ENCODE results near the gene ARHGAP6. TPM values are rescaled to one million over a fixed set of nuclear protein-coding genes. Genes with fewer than 3 reads are reported as not detected.

The ARHGAP6 gene
- total and polyA plus RNA-seq, 7 donors = 1.8 to 20.6 (median 6.4) TPM

GRCh38 chrX:11188664-11189063, 477.1 kb downstream of the ARHGAP6 start:
- Histone ChIP-seq H3K27ac (no peak overlapping the region), H3K27me3 (ENCODE audit: insufficient read depth in 3 of 3, low read length in 2 of 3) (no peaks in the 10 kb centered on the region), H3K36me3 (ENCODE audit: insufficient read depth in 1 of 2, low read depth in 1 of 2) (no peaks in the 10 kb centered on the region), H3K4me3 (no peak overlapping the region), H3K4me1 (no peaks in the 10 kb centered on the region), H3K9me3 (no peaks in the 10 kb centered on the region)
- no peak for TF ChIP-seq CTCF (IDR thresholded peaks at IDR 0.05)
- 77 to 97% (median 93%) methylated on average over 7 of the region's 7 CpGs for WGBS, 3 donors
- no peak for ATAC-seq
- no peak for DNase-seq
- intact Hi-C loops (cut with DNase I) = no loop called here

GRCh38 chrX:11187001-11187400, 478.7 kb downstream of the ARHGAP6 start:
- no peak for ATAC-seq
- no peak for DNase-seq
- Histone ChIP-seq H3K9me3 (no peaks in the 10 kb centered on the region), H3K27me3 (ENCODE audit: insufficient read depth in 3 of 3, low read length in 2 of 3) (no peaks in the 10 kb centered on the region), H3K4me3 (no peak overlapping the region), H3K27ac (no peak overlapping the region), H3K4me1 (no peaks in the 10 kb centered on the region), H3K36me3 (ENCODE audit: insufficient read depth in 1 of 2, low read depth in 1 of 2) (no peaks in the 10 kb centered on the region)
- no peak for TF ChIP-seq CTCF (IDR thresholded peaks at IDR 0.05)
- 63 to 80% (median 66%) methylated on average over 3 of the region's 3 CpGs for WGBS, 3 donors
- intact Hi-C loops (cut with DNase I) = no loop called here

GRCh38 chrX:11185861-11186260, 479.9 kb downstream of the ARHGAP6 start:
- Histone ChIP-seq H3K27ac (no peak overlapping the region), H3K4me3 (no peak overlapping the region), H3K4me1 (no peaks in the 10 kb centered on the region), H3K9me3 (no peaks in the 10 kb centered on the region), H3K27me3 (ENCODE audit: insufficient read depth in 3 of 3, low read length in 2 of 3) (no peaks in the 10 kb centered on the region), H3K36me3 (ENCODE audit: insufficient read depth in 1 of 2, low read depth in 1 of 2) (no peaks in the 10 kb centered on the region)
- no peak for ATAC-seq
- intact Hi-C loops (cut with DNase I) = no loop called here
- TF ChIP-seq CTCF (IDR thresholded peaks at IDR 0.05) = no peak
- no peak for DNase-seq

GRCh38 chrX:11180571-11180970, 485.1 kb downstream of the ARHGAP6 start:
- intact Hi-C loops (cut with DNase I) = no loop called here
- no peak for TF ChIP-seq CTCF (IDR thresholded peaks at IDR 0.05)

GRCh38 chrX:11172415-11172814, 493.3 kb downstream of the ARHGAP6 start:
- intact Hi-C loops (cut with DNase I) = no loop called here
- Histone ChIP-seq H3K4me1 (no peaks in the 10 kb centered on the region), H3K4me3 (peak overlapping the region; percentile 21), H3K27ac (peak overlapping the region; percentile 30), H3K36me3 (ENCODE audit: insufficient read depth in 1 of 2, low read depth in 1 of 2) (peaks cover 0 to 8% of the 10 kb centered on the region in 2 donors), H3K27me3 (ENCODE audit: insufficient read depth in 3 of 3, low read length in 2 of 3) (peaks cover 0 to 9% (median 0%) of the 10 kb centered on the region in 3 donors), H3K9me3 (no peaks in the 10 kb centered on the region)
- no peak for TF ChIP-seq CTCF (IDR thresholded peaks at IDR 0.05)
- WGBS, 3 donors = 27 to 50% (median 49%) methylated on average over 4 of the region's 4 CpGs
- DNase-seq = no peak
- peak in 1 of 4 donors; percentile 65 for ATAC-seq

More at GRCh38 chrX:11180571-11180970, 485.1 kb downstream of the ARHGAP6 start:
- no peak overlapping the region for H3K27ac ChIP-seq
- H3K4me3 ChIP-seq = no peak overlapping the region
- H3K9me3 ChIP-seq = no peaks in the 10 kb centered on the region
- ATAC-seq (no peak), DNase-seq (no peak)
- no peaks in the 10 kb centered on the region for H3K27me3 ChIP-seq (ENCODE audit: insufficient read depth in 3 of 3, low read length in 2 of 3)
- WGBS, 3 donors = 58 to 64% (median 63%) methylated on average over 5 of the region's 5 CpGs
- H3K36me3 ChIP-seq (ENCODE audit: insufficient read depth in 1 of 2, low read depth in 1 of 2) = no peaks in the 10 kb centered on the region
- no peaks in the 10 kb centered on the region for H3K4me1 ChIP-seq
